A549 (cell line): ENCODE results near the gene NR3C1.

Experiments used
- CTCF ChIP-seq: fragments of >200 bp; sonication (Bioruptor Twin); formaldehyde crosslinking; IDR thresholded peaks from 3 replicates; pipeline ENCODE4 v1.5.1; 2016
- EP300 ChIP-seq, 2 experiments: fragments of >200 bp; sonication (Bioruptor Twin); formaldehyde crosslinking; IDR thresholded peaks; 2 replicates in 1 of 2; 3 replicates in 1 of 2; pipeline ENCODE4 v1.6.1; 2016 to 2017
- HOXB5 ChIP-seq: fragments of 250-450 bp; sonication (Bioruptor Pico); IDR thresholded peaks from 2 replicates; pipeline ENCODE4 v1.5.0; 2020; ENCODE audit warnings: mild to moderate bottlenecking, moderate library complexity
- PHF8 ChIP-seq: fragments of 200-600 bp; sonication (generic); IDR thresholded peaks from 2 replicates; pipeline ENCODE4 v1.6.1; 2016; ENCODE audit warnings: low read depth, mild to moderate bottlenecking, antibody characterized with exemption, moderate library complexity, borderline replicate concordance

GRCh38 chr5:143449772-143450171 is 46.3 kb upstream of the NR3C1 start:
- TF ChIP-seq CTCF = no peak
- no peak for TF ChIP-seq PHF8
- no peak for TF ChIP-seq EP300 (IDR thresholded peaks at IDR 0.05)
- TF ChIP-seq HOXB5 (CRISPR knock-in tag) = no peak
